ENCODE data around the gene GUCY1A2. TPM values are rescaled to one million over a fixed set of nuclear protein-coding genes. Genes with fewer than 3 reads are reported as not detected.

Gene GUCY1A2
- total RNA-seq, 1 experiment from 2014 or later, result 0.55 TPM

- no peaks in the 10 kb centered on the region for H3K27me3 Mint-ChIP-seq (ENCODE audit: low read depth)
- Histone ChIP-seq H3K79me1 (ENCODE audit: insufficient read depth, low read depth, low read length, poor library complexity, severe bottlenecking) (no peaks in the 10 kb centered on the region), H3K4me2 (ENCODE audit: insufficient read depth, insufficient read length, low read length) (no peak overlapping the region), H2AK5ac (ENCODE audit: insufficient read length, low read length) (no peak overlapping the region), H4K8ac (replicated peaks; ENCODE audit: insufficient read length, low read depth, low read length) (no peak overlapping the region), H3T11ph (ENCODE audit: low read length) (no peak overlapping the region), H3K23me2 (ENCODE audit: insufficient read length, low read depth, low read length, poor library complexity, severe bottlenecking) (no peaks in the 10 kb centered on the region), H2BK12ac (ENCODE audit: insufficient read length, low read depth, low read length) (no peak overlapping the region), H2BK5ac (ENCODE audit: insufficient read length, low read length) (no peak overlapping the region), H3K4ac (ENCODE audit: low read depth, low read length) (no peak overlapping the region), H3K56ac (ENCODE audit: insufficient read length, low read depth, low read length) (no peak overlapping the region), H4K5ac (ENCODE audit: insufficient read length, low read depth, low read length) (no peak overlapping the region), H3K27me3 (ENCODE audit: insufficient read depth, low read length) (no peaks in the 10 kb centered on the region), H2AFZ (ENCODE audit: low read length) (no peak overlapping the region), H3K9me3 (ENCODE audit: control insufficient read depth, low read depth, low read length) (no peaks in the 10 kb centered on the region), H4K91ac (ENCODE audit: insufficient read length, low read depth, low read length) (no peak overlapping the region), H3K4me1 (ENCODE audit: insufficient read depth, low read length) (no peaks in the 10 kb centered on the region), H3K9ac (ENCODE audit: extremely low read depth, insufficient read length, low read length) (no peak overlapping the region), H2BK120ac (ENCODE audit: low read depth, low read length, poor library complexity, severe bottlenecking) (no peak overlapping the region), H4K20me1 (ENCODE audit: control insufficient read depth, insufficient read depth, insufficient read length) (no peaks in the 10 kb centered on the region), H2BK20ac (ENCODE audit: low read depth, low read length, poor library complexity, severe bottlenecking) (no peak overlapping the region), H3K27ac (ENCODE audit: insufficient read length, low read depth, low read length) (no peak overlapping the region), H3K14ac (ENCODE audit: insufficient read depth, low read length) (no peak overlapping the region), H3K23ac (ENCODE audit: insufficient read length, low read depth, low read length) (no peak overlapping the region), H3K18ac (ENCODE audit: insufficient read length, low read depth, low read length) (no peak overlapping the region), H3K79me2 (ENCODE audit: insufficient read depth, low read length) (no peaks in the 10 kb centered on the region), H2BK15ac (ENCODE audit: low read depth, low read length) (no peak overlapping the region)
- H3K9me3 Mint-ChIP-seq, result no peaks in the 10 kb centered on the region
- TF ChIP-seq CTCF (conservative IDR thresholded peaks at IDR 0.05), result no peak
- no CpG with 5 or more reads among the region's 2 CpGs for WGBS (ENCODE audit: extremely low coverage, insufficient read length, low lambda C conversion rate)
- no peak overlapping the region for H3K4me3 Mint-ChIP-seq
- no peaks in the 10 kb centered on the region for H3K4me1 Mint-ChIP-seq
- no peak overlapping the region for H3K27ac Mint-ChIP-seq
- H3K36me3 Mint-ChIP-seq (ENCODE audit: insufficient read depth in 1 of 3, low read depth in 3 of 3), result no peaks in the 10 kb centered on the region
- DNase-seq, result no peak
Measured at GRCh38 chr11:106834567-106834966, 183.7 kb downstream of the GUCY1A2 start.

All from H9 (cell line).